Endothelial cell of umbilical vein (primary cell): Measurements from ENCODE around the gene CDH3. TPM values are rescaled to one million over a fixed set of nuclear protein-coding genes. Genes with fewer than 3 reads are reported as not detected.

Experiments
- BruUV-seq: library from RNA; stranded (reverse); fragments of 400-500 nt; replicated peaks from 2 replicates; lab custom pipeline; 2021; lab: Mats Ljungman, UMichigan
- CTCF ChIA-PET: fragments of 300-600, 350-600 bp; sonication (Branson Sonifier 250); formaldehyde crosslinking; loops from one replicate; lab custom pipeline; 2021; ENCODE audit warnings: antibody characterized with exemption, inconsistent platforms; lab: Charles Lee
- POLR2A ChIA-PET: fragments of 300-600, 350-600 bp; sonication (Branson Sonifier 250); formaldehyde crosslinking; loops from one replicate; lab custom pipeline; 2021; ENCODE audit warnings: antibody characterized with exemption, inconsistent platforms; lab: Charles Lee
- DNase-seq: peaks from one replicate; pipeline ENCODE4 v3.0.0-alpha.2; 2011; ENCODE audit warnings: low read depth, low spot score
- FAIRE-seq: peaks from 2 replicates; lab custom pipeline; 2011; peaks lifted over from hg19 to GRCh38; lab: Jason Lieb, UNC
- H2AFZ ChIP-seq: 2 replicates; pipeline ENCODE4 v1.6.0; 2012; ENCODE audit warnings: low read depth, low read length, control low read depth, inconsistent platforms
- H3K27ac ChIP-seq: 2 replicates; pipeline ENCODE4 v1.5.1; 2011; ENCODE audit warnings: low read depth, mild to moderate bottlenecking, control low read depth, low read length, moderate library complexity; ENCODE audit not compliant: insufficient read depth
- H3K27me3 ChIP-seq, 2 experiments: 2 replicates each; pipeline versions ENCODE4 v1.6.0 to v1.6.1; 2011; ENCODE audit warnings: low read length in 2 of 2, mixed read lengths in 1 of 2; ENCODE audit not compliant: control insufficient read depth in 2 of 2, insufficient read depth in 2 of 2
- H3K36me3 ChIP-seq, 2 experiments: 2 replicates in 1 of 2; 3 replicates in 1 of 2; pipeline ENCODE4 v1.5.1; 2011; ENCODE audit warnings: low read length in 2 of 2, mild to moderate bottlenecking in 1 of 2, moderate library complexity in 1 of 2; ENCODE audit not compliant: control insufficient read depth in 2 of 2, insufficient read depth in 2 of 2; ENCODE audit errors: extremely low read depth in 1 of 2
- H3K4me1 ChIP-seq: 3 replicates; pipeline ENCODE4 v1.5.1; 2011; ENCODE audit warnings: mild to moderate bottlenecking, low read length; ENCODE audit not compliant: control insufficient read depth, insufficient read depth; ENCODE audit errors: extremely low read depth
- H3K4me2 ChIP-seq: 2 replicates; pipeline ENCODE4 v1.6.1; 2011; ENCODE audit warnings: low read length, control low read depth, mixed read lengths; ENCODE audit not compliant: insufficient read depth
- H3K4me3 ChIP-seq, 3 experiments: fragments of 200-600 bp in 1 of 3; sonication (generic), shearing (Covaris generic) in 1 of 3; replicated peaks in 1 of 3; 2 replicates each; pipeline ENCODE4 v1.5.1; 2011 to 2016; ENCODE audit warnings: control low read depth in 3 of 3, low read length in 3 of 3, mild to moderate bottlenecking in 2 of 3, inconsistent platforms in 1 of 3, low read depth in 1 of 3, moderate library complexity in 1 of 3; ENCODE audit not compliant: insufficient read depth in 1 of 3
- H3K79me2 ChIP-seq: 2 replicates; pipeline ENCODE4 v1.6.0; 2012; ENCODE audit warnings: low read length, inconsistent platforms; ENCODE audit not compliant: control insufficient read depth, insufficient read depth
- H3K9ac ChIP-seq: replicated peaks from 2 replicates; pipeline ENCODE3; 2011; ENCODE audit warnings: low read length, control low read depth; ENCODE audit not compliant: insufficient read depth; ENCODE audit errors: extremely low read depth
- H3K9me1 ChIP-seq: replicated peaks from 3 replicates; pipeline ENCODE4 v1.6.0; 2011; ENCODE audit warnings: mild to moderate bottlenecking, low read length; ENCODE audit not compliant: control insufficient read depth, insufficient read depth; ENCODE audit errors: extremely low read depth
- H3K9me3 ChIP-seq: replicated peaks from 2 replicates; pipeline ENCODE4 v1.5.1; 2012; ENCODE audit warnings: low read length, inconsistent platforms; ENCODE audit not compliant: control insufficient read depth, insufficient read depth
- H4K20me1 ChIP-seq: replicated peaks from 2 replicates; pipeline ENCODE3; 2011; ENCODE audit warnings: mild to moderate bottlenecking, low read length; ENCODE audit not compliant: control insufficient read depth, insufficient read depth; ENCODE audit errors: extremely low read depth
- EZH2 ChIP-seq: IDR thresholded peaks from 2 replicates; pipeline ENCODE4 v1.6.1; 2012; ENCODE audit warnings: borderline replicate concordance, low read depth, mild to moderate bottlenecking, moderate library complexity, low read length, inconsistent platforms; ENCODE audit not compliant: severe bottlenecking
- FOS ChIP-seq: IDR thresholded peaks from 2 replicates; pipeline ENCODE4 v1.6.1; 2011; ENCODE audit warnings: mild to moderate bottlenecking, low read length, moderate library complexity, borderline replicate concordance; ENCODE audit not compliant: insufficient read depth
- GATA2 ChIP-seq: IDR thresholded peaks from 2 replicates; pipeline ENCODE4 v1.7.0; 2011; ENCODE audit warnings: low read depth, mild to moderate bottlenecking, moderate library complexity, mixed read lengths, low read length; ENCODE audit not compliant: insufficient read length, insufficient read depth
- JUN ChIP-seq: IDR thresholded peaks from 2 replicates; pipeline ENCODE4 v1.6.1; 2011; ENCODE audit warnings: borderline replicate concordance, low read depth; ENCODE audit not compliant: insufficient read length, insufficient read depth
- MYC ChIP-seq: IDR thresholded peaks from one replicate; pipeline ENCODE4 v1.6.1; 2011; ENCODE audit warnings: mild to moderate bottlenecking, low read depth, low read length
- POLR2A ChIP-seq: IDR thresholded peaks from 2 replicates; pipeline ENCODE4 v1.6.1; 2012; ENCODE audit warnings: low read depth, mild to moderate bottlenecking, control low read depth, low read length
- POLR2AphosphoS5 ChIP-seq: IDR thresholded peaks from 2 replicates; pipeline ENCODE4 v1.6.1; 2012; ENCODE audit warnings: low read depth, mild to moderate bottlenecking, control low read depth, low read length, moderate library complexity; ENCODE audit not compliant: insufficient read depth
- dilution Hi-C: fragments of 300-500 bp; cut with MboI; formaldehyde crosslinking; loops from one replicate; pipeline ENCODE4 v1.15.0; 2019; ENCODE audit warnings: low sequenced_read_pairs; ENCODE audit not compliant: extremely low pct_ligation_motif_present
- intact Hi-C: fragments of 100-400 bp; cut with micrococcal nuclease; formaldehyde crosslinking; loops from one replicate; pipeline ENCODE4 v1.10.0; 2022
- polyA plus RNA-seq, 4 experiments: library from polyadenylated mRNA; depleted of rRNA in 3 of 4; stranded (reverse) in 3 of 4; unstranded in 1 of 4; fragments of >200 nt; gene quantifications; 2 replicates each; pipeline versions ENCODE4 v1.2.1 to v1.2.3, GENCODE V29; 2011 to 2012; ENCODE audit warnings: missing spikeins in 1 of 4
- total RNA-seq: library from RNA; stranded (reverse); gene quantifications from 2 replicates; pipeline ENCODE4 v1.2.3, GENCODE V29; 2021
- TF ChIP-seq, protein P1 (sequence below): IDR thresholded peaks from 2 replicates; pipeline ENCODE4 v1.6.1; 2011; ENCODE audit not compliant: insufficient read depth, insufficient read length
- TF ChIP-seq, protein P2 (sequence below), 2 donors: IDR thresholded peaks; 1 replicate in 1 of 2; 2 replicates in 1 of 2; pipeline ENCODE4 v1.5.1; 2011; ENCODE audit warnings: low read length in 2 of 2, mild to moderate bottlenecking in 2 of 2, moderate library complexity in 2 of 2, control low read depth in 1 of 2, inconsistent platforms in 1 of 2, low read depth in 1 of 2; ENCODE audit not compliant: insufficient read depth in 1 of 2; ENCODE audit errors: extremely low read depth in 1 of 2

CDH3 gene
- total and polyA plus RNA-seq, 2 donors (not counting 3 experiments of a cell fraction or from before 2014, with no cell fraction given), result 0.03 TPM; not detected in 1

GRCh38 chr16:68722119-68723024 is 77.3 kb downstream of the CDH3 start:
- no peak overlapping the region for H3K27ac ChIP-seq
- no peak for DNase-seq
- no peak overlapping the region for H3K4me3 ChIP-seq
- intact Hi-C loops (no loop called here), dilution Hi-C loops (no loop called here)
- H3K4me2 ChIP-seq, result no peak overlapping the region
- H3K4me1 ChIP-seq, result no peaks in the 10 kb centered on the region
- ChIA-PET POLR2A (no interaction called here), CTCF (interaction anchor here (0.7 kb wide), 1 partner anchor 193 kb away, joined by 3 read pairs; no protein-coding TSS in a partner anchor)
- no peak overlapping the region for H3K9ac ChIP-seq
- H3K9me1 ChIP-seq, result no peaks in the 10 kb centered on the region
- no peak for FAIRE-seq
- H2AFZ ChIP-seq, result no peak overlapping the region
- no peaks in the 10 kb centered on the region for H3K79me2 ChIP-seq
- no peak for TF ChIP-seq JUN
- no peaks in the 10 kb centered on the region for H3K36me3 ChIP-seq
- no peaks in the 10 kb centered on the region for H3K9me3 ChIP-seq
- H4K20me1 ChIP-seq, result no peaks in the 10 kb centered on the region
- no TSS peak for BruUV-seq
- no peaks in the 10 kb centered on the region for H3K27me3 ChIP-seq

DNA sequence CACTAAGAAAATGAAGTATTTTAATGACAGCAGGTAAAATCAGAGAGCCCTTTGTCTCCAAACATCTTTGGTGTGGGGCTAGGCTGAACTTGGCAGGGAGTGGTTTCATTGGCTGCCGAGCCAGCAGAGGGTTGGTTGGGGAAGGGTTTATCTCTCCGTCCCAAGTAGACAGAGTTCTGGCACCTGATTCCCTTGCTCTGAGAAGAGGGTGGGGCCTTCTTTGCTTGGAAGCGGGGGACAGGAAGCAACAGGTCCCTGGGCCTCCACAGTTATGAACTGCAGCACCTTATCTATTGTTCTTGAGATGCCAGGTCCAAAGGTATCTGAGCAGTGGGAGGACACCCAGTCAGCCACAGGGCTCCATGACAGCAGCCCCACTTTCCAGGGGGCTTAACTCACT is 79.7 kb downstream of the CDH3 start:
- H3K4me1 ChIP-seq, result no peaks in the 10 kb centered on the region
- no peaks in the 10 kb centered on the region for H3K79me2 ChIP-seq
- H2AFZ ChIP-seq, result no peak overlapping the region
- H3K27ac ChIP-seq, result no peak overlapping the region
- no peaks in the 10 kb centered on the region for H3K9me3 ChIP-seq
- no peak overlapping the region for H3K4me3 ChIP-seq
- ChIA-PET CTCF (no interaction called here), POLR2A (no interaction called here)
- H3K4me2 ChIP-seq, result no peak overlapping the region
- no peaks in the 10 kb centered on the region for H3K27me3 ChIP-seq
- H3K36me3 ChIP-seq, result no peaks in the 10 kb centered on the region
- BruUV-seq, result no TSS peak
- DNase-seq (no peak), FAIRE-seq (no peak)
- intact Hi-C loops (no loop called here), dilution Hi-C loops (no loop called here)
- no peaks in the 10 kb centered on the region for H4K20me1 ChIP-seq
- H3K9me1 ChIP-seq, result no peaks in the 10 kb centered on the region
- TF ChIP-seq JUN, result no peak
- TF ChIP-seq MYC, result no peak
- TF ChIP-seq POLR2A, result no peak
- no peak for TF ChIP-seq POLR2AphosphoS5
- TF ChIP-seq FOS, result no peak
- no peak for TF ChIP-seq EZH2
- TF ChIP-seq GATA2, result no peak
- TF ChIP-seq, protein P1, sequence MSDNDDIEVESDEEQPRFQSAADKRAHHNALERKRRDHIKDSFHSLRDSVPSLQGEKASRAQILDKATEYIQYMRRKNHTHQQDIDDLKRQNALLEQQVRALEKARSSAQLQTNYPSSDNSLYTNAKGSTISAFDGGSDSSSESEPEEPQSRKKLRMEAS, result no peak
- TF ChIP-seq, protein P2, sequence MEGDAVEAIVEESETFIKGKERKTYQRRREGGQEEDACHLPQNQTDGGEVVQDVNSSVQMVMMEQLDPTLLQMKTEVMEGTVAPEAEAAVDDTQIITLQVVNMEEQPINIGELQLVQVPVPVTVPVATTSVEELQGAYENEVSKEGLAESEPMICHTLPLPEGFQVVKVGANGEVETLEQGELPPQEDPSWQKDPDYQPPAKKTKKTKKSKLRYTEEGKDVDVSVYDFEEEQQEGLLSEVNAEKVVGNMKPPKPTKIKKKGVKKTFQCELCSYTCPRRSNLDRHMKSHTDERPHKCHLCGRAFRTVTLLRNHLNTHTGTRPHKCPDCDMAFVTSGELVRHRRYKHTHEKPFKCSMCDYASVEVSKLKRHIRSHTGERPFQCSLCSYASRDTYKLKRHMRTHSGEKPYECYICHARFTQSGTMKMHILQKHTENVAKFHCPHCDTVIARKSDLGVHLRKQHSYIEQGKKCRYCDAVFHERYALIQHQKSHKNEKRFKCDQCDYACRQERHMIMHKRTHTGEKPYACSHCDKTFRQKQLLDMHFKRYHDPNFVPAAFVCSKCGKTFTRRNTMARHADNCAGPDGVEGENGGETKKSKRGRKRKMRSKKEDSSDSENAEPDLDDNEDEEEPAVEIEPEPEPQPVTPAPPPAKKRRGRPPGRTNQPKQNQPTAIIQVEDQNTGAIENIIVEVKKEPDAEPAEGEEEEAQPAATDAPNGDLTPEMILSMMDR (IDR thresholded peaks at IDR 0.05; ENCODE audit: extremely low read depth in 1 of 2, insufficient read depth in 1 of 2, low read depth in 1 of 2, low read length in 2 of 2), result no peak
- no peak overlapping the region for H3K9ac ChIP-seq
